ENCODE measurements around the gene BSN.

DNA sequence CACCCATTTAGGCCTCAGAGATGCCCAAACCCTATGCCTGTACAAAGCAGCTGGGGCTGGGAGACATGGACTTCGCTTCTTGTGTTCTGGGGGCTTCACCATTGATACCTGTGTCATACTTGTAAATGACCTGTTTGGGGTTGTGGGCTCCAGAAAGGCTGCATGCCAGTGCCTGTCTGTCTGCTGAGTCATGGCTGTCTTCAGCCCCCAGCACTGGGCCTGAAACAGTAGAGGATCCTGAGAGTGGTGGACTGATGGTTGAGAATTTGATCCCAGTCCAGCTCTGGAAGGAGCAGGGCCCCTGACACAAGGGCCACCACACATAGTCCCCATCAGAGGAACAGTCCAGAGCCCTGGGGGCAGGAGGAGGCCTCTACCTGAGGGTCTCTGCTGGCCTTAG, 95.3 kb downstream of the BSN start:
- TF ChIP-seq CTCF (IDR thresholded peaks at IDR 0.05) (no peak), MAX (IDR thresholded peaks at IDR 0.05) (no peak)
